Naive B cell (primary cell): ENCODE data around the gene DPEP1. TPM values are rescaled to one million over a fixed set of nuclear protein-coding genes. Genes with fewer than 3 reads are reported as not detected.

Experiments used
- polyA plus RNA-seq, 6 donors: library from polyadenylated mRNA; unstranded; fragments of 300-500 nt; fragmentation: Illumina TruSeq; gene quantifications; one replicate each; pipeline ENCODE4 v1.2.3, GENCODE V29; 2021; ENCODE audit warnings: low read depth in 6 of 6

The DPEP1 gene
- polyA plus RNA-seq, 6 donors from 2014 or later = not detected

Other genes with a start within 250 kb of the DPEP1 start
- gene ANKRD11, start 123.1 kb upstream of the DPEP1 start, polyA plus RNA-seq = 10 to 100 TPM in 3 of 6 donors, 1 to 10 TPM in 2, under 1 TPM in 1; 0.78 to 24.8 (median 10.1) TPM
- gene SPG7, start 105.2 kb upstream of the DPEP1 start, polyA plus RNA-seq = 10 to 100 TPM; 34.8 to 54.1 (median 40.0) TPM
- gene RPL13, start 53.0 kb upstream of the DPEP1 start, polyA plus RNA-seq = 1,000 to 10,000 TPM; 3,620 to 5,980 (median 5,028) TPM
- not detected for gene CPNE7, start 37.9 kb upstream of the DPEP1 start, polyA plus RNA-seq
- gene CHMP1A, start 44.1 kb downstream of the DPEP1 start, polyA plus RNA-seq = 10 to 100 TPM; 63.0 to 91.4 (median 73.5) TPM
- gene SPATA33, start 44.2 kb downstream of the DPEP1 start, polyA plus RNA-seq = 1 to 10 TPM in 5 of 6 donors, not detected in 1; 1.5 to 3.2 (median 2.5) TPM
- gene CDK10, start 73.0 kb downstream of the DPEP1 start, polyA plus RNA-seq = 10 to 100 TPM; 16.7 to 27.7 (median 19.6) TPM
- gene SPATA2L, start 88.1 kb downstream of the DPEP1 start, polyA plus RNA-seq = 10 to 100 TPM in 1 of 6 donors, 1 to 10 TPM in 5; 5.9 to 18.8 (median 8.6) TPM
- under 1 TPM in 5 of 6 donors, not detected in 1; 0.14 to 0.88 (median 0.51) TPM for gene VPS9D1, start 107.3 kb downstream of the DPEP1 start, polyA plus RNA-seq
- 10 to 100 TPM in 2 of 6 donors, 1 to 10 TPM in 3, under 1 TPM in 1; 0.22 to 32.6 (median 8.3) TPM for gene ZNF276, start 107.9 kb downstream of the DPEP1 start, polyA plus RNA-seq
- gene FANCA, start 203.0 kb downstream of the DPEP1 start, polyA plus RNA-seq = 10 to 100 TPM; 11.7 to 30.5 (median 17.4) TPM
- under 1 TPM in 3 of 6 donors, not detected in 3; 0.09 to 0.57 (median 0.20) TPM for gene SPIRE2, start 214.8 kb downstream of the DPEP1 start, polyA plus RNA-seq